Measurements from ENCODE around the gene FHIP2A. TPM values are rescaled to one million over a fixed set of nuclear protein-coding genes. Genes with fewer than 3 reads are reported as not detected.

FHIP2A gene
- total RNA-seq, 2 donors from 2014 or later: 20.4 to 25.6 TPM

Other genes starting within 250 kb of the FHIP2A start
- gene ABLIM1, start 163.5 kb upstream of the FHIP2A start, total RNA-seq: 100 to 1,000 TPM; 186 to 219 TPM
- 10 to 100 TPM; 13.1 to 14.2 TPM for gene TRUB1, start 116.4 kb downstream of the FHIP2A start, total RNA-seq

Data from activated T-cell treated with anti-CD3 and anti-CD28 coated beads, Interleukin-2, amount 50 U/mL, for 72 hours (primary cell).